ENCODE results near the gene IRS2.

DNA sequence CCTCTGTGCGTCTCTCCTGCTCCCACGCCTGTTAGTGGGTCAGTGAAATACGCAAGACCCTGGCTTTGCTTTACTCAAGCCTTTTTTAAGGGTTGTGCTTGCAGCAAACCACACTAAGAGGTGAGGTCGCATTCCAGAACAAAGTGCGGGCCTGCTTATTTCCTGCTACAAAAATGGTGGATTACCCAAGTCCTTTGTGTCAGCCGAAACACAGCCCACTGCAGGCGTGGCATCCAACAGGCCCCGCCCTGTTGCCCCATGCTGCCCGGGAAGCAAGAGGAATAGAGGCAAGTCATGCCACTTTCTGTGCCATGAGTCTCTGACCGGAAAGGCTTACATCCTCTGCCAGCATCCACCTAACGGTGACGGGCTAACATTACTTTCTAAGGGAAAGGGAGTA is 7.7 kb upstream of the IRS2 start:
- TF ChIP-seq GABPA (IDR thresholded peaks at IDR 0.05 in 1 of 2, conservative IDR thresholded peaks at IDR 0.05 in 1 of 2): no peak
- TF ChIP-seq, protein P1, sequence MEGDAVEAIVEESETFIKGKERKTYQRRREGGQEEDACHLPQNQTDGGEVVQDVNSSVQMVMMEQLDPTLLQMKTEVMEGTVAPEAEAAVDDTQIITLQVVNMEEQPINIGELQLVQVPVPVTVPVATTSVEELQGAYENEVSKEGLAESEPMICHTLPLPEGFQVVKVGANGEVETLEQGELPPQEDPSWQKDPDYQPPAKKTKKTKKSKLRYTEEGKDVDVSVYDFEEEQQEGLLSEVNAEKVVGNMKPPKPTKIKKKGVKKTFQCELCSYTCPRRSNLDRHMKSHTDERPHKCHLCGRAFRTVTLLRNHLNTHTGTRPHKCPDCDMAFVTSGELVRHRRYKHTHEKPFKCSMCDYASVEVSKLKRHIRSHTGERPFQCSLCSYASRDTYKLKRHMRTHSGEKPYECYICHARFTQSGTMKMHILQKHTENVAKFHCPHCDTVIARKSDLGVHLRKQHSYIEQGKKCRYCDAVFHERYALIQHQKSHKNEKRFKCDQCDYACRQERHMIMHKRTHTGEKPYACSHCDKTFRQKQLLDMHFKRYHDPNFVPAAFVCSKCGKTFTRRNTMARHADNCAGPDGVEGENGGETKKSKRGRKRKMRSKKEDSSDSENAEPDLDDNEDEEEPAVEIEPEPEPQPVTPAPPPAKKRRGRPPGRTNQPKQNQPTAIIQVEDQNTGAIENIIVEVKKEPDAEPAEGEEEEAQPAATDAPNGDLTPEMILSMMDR (IDR thresholded peaks at IDR 0.05; ENCODE audit: low read depth, low read length, missing input control): no peak
- TF ChIP-seq, protein P2, sequence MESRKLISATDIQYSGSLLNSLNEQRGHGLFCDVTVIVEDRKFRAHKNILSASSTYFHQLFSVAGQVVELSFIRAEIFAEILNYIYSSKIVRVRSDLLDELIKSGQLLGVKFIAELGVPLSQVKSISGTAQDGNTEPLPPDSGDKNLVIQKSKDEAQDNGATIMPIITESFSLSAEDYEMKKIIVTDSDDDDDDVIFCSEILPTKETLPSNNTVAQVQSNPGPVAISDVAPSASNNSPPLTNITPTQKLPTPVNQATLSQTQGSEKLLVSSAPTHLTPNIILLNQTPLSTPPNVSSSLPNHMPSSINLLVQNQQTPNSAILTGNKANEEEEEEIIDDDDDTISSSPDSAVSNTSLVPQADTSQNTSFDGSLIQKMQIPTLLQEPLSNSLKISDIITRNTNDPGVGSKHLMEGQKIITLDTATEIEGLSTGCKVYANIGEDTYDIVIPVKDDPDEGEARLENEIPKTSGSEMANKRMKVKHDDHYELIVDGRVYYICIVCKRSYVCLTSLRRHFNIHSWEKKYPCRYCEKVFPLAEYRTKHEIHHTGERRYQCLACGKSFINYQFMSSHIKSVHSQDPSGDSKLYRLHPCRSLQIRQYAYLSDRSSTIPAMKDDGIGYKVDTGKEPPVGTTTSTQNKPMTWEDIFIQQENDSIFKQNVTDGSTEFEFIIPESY (IDR thresholded peaks at IDR 0.05): no peak
- TF ChIP-seq JUND (IDR thresholded peaks at IDR 0.05): no peak
- TF ChIP-seq YY1 (IDR thresholded peaks at IDR 0.05): no peak
- TF ChIP-seq TAF1 (conservative IDR thresholded peaks at IDR 0.05): no peak
